B cell (primary cell): ENCODE data around the gene STEAP2. TPM values are rescaled to one million over a fixed set of nuclear protein-coding genes. Genes with fewer than 3 reads are reported as not detected.

Experiments
- ATAC-seq: fragments of 200-7000 bp; cut with Tn5 transposase; one replicate; pipeline ENCODE4 v1.10.0; 2021; ENCODE audit warnings: low read depth, mild to moderate bottlenecking, moderate number of reproducible peaks, moderate library complexity
- CTCF ChIA-PET: fragments of 350-600 bp; sonication (Branson Sonifier 250); formaldehyde crosslinking; loops from one replicate; lab custom pipeline; 2021; ENCODE audit warnings: antibody characterized with exemption, inconsistent platforms; lab: Charles Lee
- POLR2A ChIA-PET: fragments of 350-600 bp; sonication (Branson Sonifier 250); formaldehyde crosslinking; loops from one replicate; lab custom pipeline; 2021; ENCODE audit warnings: antibody characterized with exemption; lab: Charles Lee
- DNase-seq: peaks from one replicate; pipeline ENCODE4 v3.0.0; 2013
- H2AFZ ChIP-seq: 2 replicates; pipeline ENCODE4 v1.6.1; 2012; ENCODE audit warnings: mild to moderate bottlenecking, low read depth, low read length; ENCODE audit not compliant: insufficient read depth, poor library complexity, severe bottlenecking
- H3K27ac ChIP-seq, 2 donors: 1 replicate in 1 of 2; 2 replicates in 1 of 2; pipeline ENCODE4 v1.5.1; 2012 to 2013; ENCODE audit warnings: low read length in 2 of 2, mild to moderate bottlenecking in 2 of 2, moderate library complexity in 1 of 2
- H3K27me3 ChIP-seq, 4 experiments: fragments of 200-600 bp in 1 of 4; sonication (generic) in 1 of 4; replicated peaks in 1 of 4; 1 replicate in 2 of 4; 2 replicates in 2 of 4; pipeline versions ENCODE4 v1.6.1 to v1.7.0; 2013 to 2016; ENCODE audit warnings: low read length in 3 of 4, mild to moderate bottlenecking in 2 of 4, mixed read lengths in 1 of 4, moderate library complexity in 1 of 4; ENCODE audit not compliant: insufficient read depth in 4 of 4, control insufficient read depth in 3 of 4; ENCODE audit errors: control extremely low read depth in 1 of 4
- H3K36me3 ChIP-seq, 2 experiments: replicated peaks in 1 of 2; 1 replicate in 1 of 2; 2 replicates in 1 of 2; pipeline versions ENCODE4 v1.6.1 to v1.7.1; 2013; ENCODE audit warnings: low read length in 1 of 2; ENCODE audit not compliant: insufficient read depth in 2 of 2, control insufficient read depth in 1 of 2; ENCODE audit errors: control extremely low read depth in 1 of 2, extremely low read depth in 1 of 2
- H3K4me1 ChIP-seq, 2 donors: fragments of 200-600 bp in 1 of 2; sonication (generic) in 1 of 2; 1 replicate in 1 of 2; 2 replicates in 1 of 2; pipeline versions ENCODE4 v1.5.1 to v1.6.1; 2013 to 2017; ENCODE audit warnings: low read length in 2 of 2; ENCODE audit not compliant: control insufficient read depth in 2 of 2, insufficient read depth in 2 of 2
- H3K4me2 ChIP-seq: replicated peaks from 2 replicates; pipeline ENCODE3; 2012; ENCODE audit warnings: mild to moderate bottlenecking, low read depth, low read length; ENCODE audit not compliant: poor library complexity, severe bottlenecking
- H3K4me3 ChIP-seq, 5 experiments: fragments of 200-600 bp in 1 of 5; sonication (generic) in 1 of 5; 1 replicate in 3 of 5; 2 replicates in 2 of 5; pipeline versions ENCODE4 v1.5.1 to v1.7.0; 2011 to 2016; ENCODE audit warnings: low read length in 4 of 5, mild to moderate bottlenecking in 4 of 5, low read depth in 2 of 5, control low read depth in 1 of 5, moderate library complexity in 1 of 5; ENCODE audit not compliant: insufficient read depth in 1 of 5; ENCODE audit errors: control extremely low read depth in 1 of 5, extremely low read depth in 1 of 5
- H3K79me2 ChIP-seq: fragments of 200-600 bp; sonication (generic); one replicate; pipeline ENCODE4 v1.6.0; 2016; ENCODE audit warnings: low read length; ENCODE audit not compliant: control insufficient read depth, insufficient read depth
- H3K9ac ChIP-seq: fragments of 200-600 bp; sonication (generic); 2 replicates; pipeline ENCODE4 v1.6.1; 2017; ENCODE audit warnings: mild to moderate bottlenecking, low read length, moderate library complexity
- H3K9me3 ChIP-seq, 3 donors: one replicate each; pipeline versions ENCODE4 v1.6.1 to v1.7.1; 2013; ENCODE audit warnings: low read length in 2 of 3; ENCODE audit not compliant: control insufficient read depth in 2 of 3, insufficient read depth in 1 of 3; ENCODE audit errors: control extremely low read depth in 1 of 3
- H4K20me1 ChIP-seq: 2 replicates; pipeline ENCODE4 v1.6.0; 2012; ENCODE audit warnings: mild to moderate bottlenecking, low read length; ENCODE audit not compliant: insufficient read depth, control insufficient read depth, poor library complexity, severe bottlenecking
- H3K27ac Mint-ChIP-seq: one replicate; pipeline ENCODE4 v1.8.0; 2021; ENCODE audit warnings: mixed read lengths
- H3K27me3 Mint-ChIP-seq: one replicate; pipeline ENCODE4 v1.8.0; 2021; ENCODE audit warnings: mixed read lengths
- H3K4me1 Mint-ChIP-seq: one replicate; pipeline ENCODE4 v1.8.0; 2021; ENCODE audit warnings: mixed read lengths
- H3K4me3 Mint-ChIP-seq: one replicate; pipeline ENCODE4 v1.8.0; 2021; ENCODE audit warnings: mixed read lengths
- H3K9me3 Mint-ChIP-seq: one replicate; pipeline ENCODE4 v1.8.0; 2022; ENCODE audit warnings: mixed read lengths; ENCODE audit not compliant: insufficient read depth
- CTCF ChIP-seq: fragments of 200-600 bp; IDR thresholded peaks from one replicate; pipeline ENCODE4 v1.8.0; 2022; ENCODE audit warnings: antibody characterized with exemption, mild to moderate bottlenecking
- EZH2 ChIP-seq: IDR thresholded peaks from 2 replicates; pipeline ENCODE4 v1.6.1; 2012; ENCODE audit warnings: borderline replicate concordance, low read depth, mild to moderate bottlenecking, moderate library complexity, low read length; ENCODE audit not compliant: insufficient read depth, poor library complexity, severe bottlenecking
- WGBS: methylation state at CpG from one replicate; pipeline ENCODE4 v1.1.5; 2013; ENCODE audit warnings: missing lambda C conversion rate; ENCODE audit not compliant: insufficient coverage; 5-methylcytosine and 5-hydroxymethylcytosine counted together
- intact Hi-C: fragments of 100-400 bp; cut with micrococcal nuclease; formaldehyde crosslinking; loops from one replicate; pipeline ENCODE4 v1.10.0; 2022
- polyA plus RNA-seq: library from polyadenylated mRNA; depleted of rRNA; stranded (reverse); fragments of >200 nt; gene quantifications from 2 replicates; pipeline ENCODE4 v1.2.3, GENCODE V29; 2012
- total RNA-seq, 2 donors: library from RNA; stranded (reverse); fragments of 120-200 nt in 1 of 2; gene quantifications; 1 replicate in 1 of 2; 2 replicates in 1 of 2; pipeline versions ENCODE4 v1.2.3 to v1.2.4, GENCODE V29; 2013 to 2022

Gene STEAP2
- total and polyA plus RNA-seq, 2 donors (not counting 1 experiment from before 2014, with no cell fraction given), result not detected

- Mint-ChIP-seq H3K9me3 (no peaks in the 10 kb centered on the region), H3K4me3 (no peak overlapping the region), H3K27ac (no peak overlapping the region), H3K4me1 (peaks cover 9% of the 10 kb centered on the region), H3K27me3 (peaks cover 19% of the 10 kb centered on the region)
- peak overlapping the region; percentile 64 for H3K4me2 ChIP-seq
- DNase-seq (no peak), ATAC-seq (no peak)
- H3K79me2 ChIP-seq, result no peaks in the 10 kb centered on the region
- intact Hi-C loops, result no loop called here
- 36% methylated on average over 5 of the region's 6 CpGs for WGBS
- no peaks in the 10 kb centered on the region for H4K20me1 ChIP-seq
- peak overlapping the region; percentile 42 for H2AFZ ChIP-seq
- no peak overlapping the region for H3K27ac ChIP-seq
- no peaks in the 10 kb centered on the region for H3K36me3 ChIP-seq
- TF ChIP-seq EZH2, result no peak
- no peak for TF ChIP-seq CTCF
- H3K4me1 ChIP-seq, result peaks cover 7 to 14% of the 10 kb centered on the region in 2 donors
- POLR2A ChIA-PET, result no interaction called here
- no peaks in the 10 kb centered on the region for H3K9me3 ChIP-seq
- peaks cover 0 to 25% (median 20%) of the 10 kb centered on the region in 4 experiments for H3K27me3 ChIP-seq
- peak overlapping the region; percentile 37 for H3K9ac ChIP-seq
- CTCF ChIA-PET, result interaction anchor here (1.0 kb wide), 1 partner anchor 196 kb away, joined by 4 read pairs; no protein-coding TSS in a partner anchor
- no peak overlapping the region for H3K4me3 ChIP-seq
Measured at GRCh38 chr7:90212149-90212495, 582 bp downstream of the STEAP2 start.

GRCh38 chr7:90213521-90213920 is 2.0 kb downstream of the STEAP2 start:
- Mint-ChIP-seq H3K27ac (no peak overlapping the region), H3K27me3 (peaks cover 24% of the 10 kb centered on the region), H3K4me1 (peaks cover 7% of the 10 kb centered on the region), H3K4me3 (no peak overlapping the region), H3K9me3 (no peaks in the 10 kb centered on the region)
- Histone ChIP-seq H3K4me3 (no peak overlapping the region), H4K20me1 (no peaks in the 10 kb centered on the region), H3K36me3 (no peaks in the 10 kb centered on the region), H3K27me3 (peaks cover 0 to 25% (median 21%) of the 10 kb centered on the region in 4 experiments), H2AFZ (no peak overlapping the region), H3K9ac (no peak overlapping the region), H3K4me1 (peaks cover 7 to 14% of the 10 kb centered on the region in 2 donors), H3K27ac (no peak overlapping the region), H3K9me3 (no peaks in the 10 kb centered on the region), H3K79me2 (no peaks in the 10 kb centered on the region), H3K4me2 (no peak overlapping the region)
- WGBS, result no CpG with 5 or more reads among the region's 2 CpGs
- intact Hi-C loops, result no loop called here
- TF ChIP-seq CTCF (no peak), EZH2 (no peak)
- no peak for ATAC-seq
- no peak for DNase-seq
- CTCF ChIA-PET, result no interaction called here
- POLR2A ChIA-PET, result no interaction called here
